Activated T-helper 1 cell treated with anti-CD3 and anti-CD28 coated beads, Interleukin-12 subunit alpha, Interleukin-12 subunit beta, Interleukin-2, Interleukin-4 antibody, amounts not matched to agents 30 ng/mL and 10 ng/mL and 1 ng/mL, durations not matched to agents 14 hours and 24 hours and 36 hours (primary cell): ENCODE measurements around the gene HDGFL2. TPM values are rescaled to one million over a fixed set of nuclear protein-coding genes. Genes with fewer than 3 reads are reported as not detected.

Source experiments
- DNase-seq: peaks from one replicate; pipeline ENCODE4 v3.0.0; 2021; ENCODE audit warnings: low spot score
- H3K27ac Mint-ChIP-seq: one replicate; pipeline ENCODE4 v1.8.0; 2021; ENCODE audit warnings: mild to moderate bottlenecking, mixed read lengths
- H3K27me3 Mint-ChIP-seq: one replicate; pipeline ENCODE4 v1.8.0; 2022; ENCODE audit warnings: mild to moderate bottlenecking, moderate library complexity, mixed read lengths; ENCODE audit not compliant: insufficient read depth
- H3K36me3 Mint-ChIP-seq: one replicate; pipeline ENCODE4 v1.8.0; 2021; ENCODE audit warnings: low read depth, mixed read lengths
- H3K4me1 Mint-ChIP-seq: one replicate; pipeline ENCODE4 v1.8.0; 2021; ENCODE audit warnings: low read depth, mixed read lengths
- H3K4me3 Mint-ChIP-seq: one replicate; pipeline ENCODE4 v1.8.0; 2021; ENCODE audit warnings: mild to moderate bottlenecking, moderate library complexity, mixed read lengths
- H3K9me3 Mint-ChIP-seq: one replicate; pipeline ENCODE4 v1.8.0; 2021; ENCODE audit warnings: mixed read lengths
- intact Hi-C: fragments of 100-400 bp; cut with micrococcal nuclease; formaldehyde crosslinking; loops from one replicate; pipeline ENCODE4 v1.15.1; 2024
- total RNA-seq: library from RNA; stranded (reverse); gene quantifications from 2 replicates; pipeline ENCODE4 v1.2.3, GENCODE V29; 2022

HDGFL2 gene
- total RNA-seq, 1 donor from 2014 or later: 66.4 TPM

- no peaks in the 10 kb centered on the region for H3K9me3 Mint-ChIP-seq
- H3K27ac Mint-ChIP-seq: no peak overlapping the region
- H3K4me3 Mint-ChIP-seq: no peak overlapping the region
- no peaks in the 10 kb centered on the region for H3K4me1 Mint-ChIP-seq
- no peaks in the 10 kb centered on the region for H3K27me3 Mint-ChIP-seq
- no peak for DNase-seq
- peaks cover 10% of the 10 kb centered on the region for H3K36me3 Mint-ChIP-seq
- intact Hi-C loops: no loop called here
Measured at GRCh38 chr19:4492337-4493103, 20.4 kb downstream of the HDGFL2 start.

DNA sequence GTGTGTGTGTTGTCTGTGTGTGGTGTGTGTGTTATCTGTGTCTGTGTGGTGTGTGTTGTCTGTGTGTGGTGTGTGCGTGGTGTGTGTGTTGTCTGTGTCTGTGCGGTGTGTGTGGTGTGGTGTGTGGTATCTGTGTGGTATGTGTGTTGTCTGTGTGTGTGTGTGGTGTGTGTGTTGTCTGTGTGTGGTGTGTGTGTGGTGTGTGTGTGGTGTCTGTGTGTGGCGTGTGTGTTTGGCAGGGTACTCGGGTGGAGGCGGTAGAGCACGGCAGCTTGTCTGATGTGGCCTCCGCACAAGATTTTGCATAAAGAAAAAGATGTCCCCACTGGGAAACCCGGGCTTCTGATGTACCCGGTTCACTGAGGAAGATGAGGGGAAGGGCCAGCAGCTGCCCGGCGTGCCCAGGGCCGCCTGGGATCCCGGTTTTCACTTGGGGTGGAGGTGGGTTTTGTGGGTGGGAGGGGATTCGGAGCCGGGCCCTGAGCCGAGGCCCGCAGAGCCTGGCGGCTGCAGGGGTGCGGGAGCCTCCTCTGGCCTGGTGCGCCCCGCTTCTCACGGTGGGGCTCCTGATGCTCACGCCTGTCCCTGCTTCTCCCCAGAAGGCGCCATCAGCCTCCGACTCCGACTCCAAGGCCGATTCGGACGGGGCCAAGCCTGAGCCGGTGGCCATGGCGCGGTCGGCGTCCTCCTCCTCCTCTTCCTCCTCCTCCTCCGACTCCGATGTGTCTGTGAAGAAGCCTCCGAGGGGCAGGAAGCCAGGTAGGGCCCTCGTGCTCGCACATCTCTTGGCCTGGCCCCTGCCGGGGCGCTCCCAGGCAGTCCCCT is 21.2 kb downstream of the HDGFL2 start:
- Mint-ChIP-seq H3K27ac (no peak overlapping the region), H3K4me3 (no peak overlapping the region), H3K4me1 (no peaks in the 10 kb centered on the region)

DNA sequence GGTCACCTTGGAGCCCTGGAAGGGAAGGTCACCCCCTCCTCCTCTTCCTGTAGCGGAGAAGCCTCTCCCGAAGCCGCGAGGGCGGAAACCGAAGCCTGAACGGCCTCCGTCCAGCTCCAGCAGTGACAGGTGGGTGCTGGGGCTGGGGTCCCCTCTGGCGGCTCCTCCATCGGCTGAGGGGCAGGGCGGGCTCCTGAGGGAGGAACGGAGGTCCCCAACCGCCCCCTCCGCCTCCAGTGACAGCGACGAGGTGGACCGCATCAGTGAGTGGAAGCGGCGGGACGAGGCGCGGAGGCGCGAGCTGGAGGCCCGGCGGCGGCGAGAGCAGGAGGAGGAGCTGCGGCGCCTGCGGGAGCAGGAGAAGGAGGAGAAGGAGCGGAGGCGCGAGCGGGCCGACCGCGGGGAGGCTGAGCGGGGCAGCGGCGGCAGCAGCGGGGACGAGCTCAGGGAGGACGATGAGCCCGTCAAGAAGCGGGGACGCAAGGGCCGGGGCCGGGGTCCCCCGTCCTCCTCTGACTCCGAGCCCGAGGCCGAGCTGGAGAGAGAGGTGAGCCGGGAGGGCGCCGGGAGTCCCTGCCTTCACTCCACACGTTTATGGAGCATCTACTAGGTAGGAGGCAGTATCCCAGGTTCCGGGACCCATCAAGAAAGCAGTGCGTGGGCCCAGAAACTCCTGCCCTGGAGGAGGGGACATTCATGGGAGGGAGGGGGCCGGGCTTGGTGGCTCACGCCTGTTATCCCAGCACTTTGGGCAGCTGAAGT is 22.0 kb downstream of the HDGFL2 start:
- Mint-ChIP-seq H3K27me3 (no peaks in the 10 kb centered on the region), H3K9me3 (no peaks in the 10 kb centered on the region), H3K27ac (no peak overlapping the region), H3K36me3 (peaks cover 7% of the 10 kb centered on the region), H3K4me1 (no peaks in the 10 kb centered on the region), H3K4me3 (no peak overlapping the region)
- DNase-seq: no peak
- intact Hi-C loops: no loop called here

More for the DNA sequence above, 21.2 kb downstream of the HDGFL2 start:
- DNase-seq: no peak
- Mint-ChIP-seq H3K36me3 (peaks cover 10% of the 10 kb centered on the region), H3K27me3 (no peaks in the 10 kb centered on the region), H3K9me3 (no peaks in the 10 kb centered on the region)
- intact Hi-C loops: no loop called here

GRCh38 chr19:4494691-4495064 is 22.6 kb downstream of the HDGFL2 start:
- no peak for DNase-seq
- Mint-ChIP-seq H3K27me3 (no peaks in the 10 kb centered on the region), H3K9me3 (no peaks in the 10 kb centered on the region), H3K36me3 (peaks cover 7% of the 10 kb centered on the region), H3K4me1 (no peaks in the 10 kb centered on the region), H3K27ac (no peak overlapping the region), H3K4me3 (no peak overlapping the region)
- intact Hi-C loops: no loop called here

DNA sequence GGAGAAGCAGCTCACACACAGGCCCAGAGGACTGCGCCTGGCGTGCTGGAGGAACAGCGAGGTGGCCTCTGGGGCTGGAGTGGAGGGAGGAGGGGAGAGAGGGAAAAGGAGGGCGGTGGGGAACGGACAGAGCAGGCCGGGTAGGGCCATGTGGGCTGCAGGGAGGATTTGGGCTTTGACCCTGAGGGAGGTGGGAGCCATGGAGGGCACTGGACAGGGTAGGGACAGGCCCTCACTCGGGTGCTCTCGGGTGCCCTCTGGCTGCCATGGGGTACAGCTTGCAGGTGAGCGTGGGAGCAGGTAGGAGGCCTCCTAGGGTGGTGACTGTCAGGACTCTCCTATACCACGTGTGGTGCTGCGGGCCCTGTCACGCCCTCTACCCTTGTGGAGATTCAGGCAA is 23.4 kb downstream of the HDGFL2 start:
- no peaks in the 10 kb centered on the region for H3K27me3 Mint-ChIP-seq
- DNase-seq: no peak
- no peaks in the 10 kb centered on the region for H3K9me3 Mint-ChIP-seq
- peaks cover 4% of the 10 kb centered on the region for H3K36me3 Mint-ChIP-seq
- intact Hi-C loops: no loop called here
- H3K4me1 Mint-ChIP-seq: no peaks in the 10 kb centered on the region
- H3K4me3 Mint-ChIP-seq: no peak overlapping the region
- no peak overlapping the region for H3K27ac Mint-ChIP-seq

GRCh38 chr19:4496304-4496703 is 24.2 kb downstream of the HDGFL2 start:
- H3K9me3 Mint-ChIP-seq: no peaks in the 10 kb centered on the region
- intact Hi-C loops: no loop called here
- H3K27ac Mint-ChIP-seq: no peak overlapping the region
- DNase-seq: no peak
- H3K36me3 Mint-ChIP-seq: peaks cover 2% of the 10 kb centered on the region
- H3K4me3 Mint-ChIP-seq: no peak overlapping the region
- no peaks in the 10 kb centered on the region for H3K27me3 Mint-ChIP-seq
- H3K4me1 Mint-ChIP-seq: no peaks in the 10 kb centered on the region

DNA sequence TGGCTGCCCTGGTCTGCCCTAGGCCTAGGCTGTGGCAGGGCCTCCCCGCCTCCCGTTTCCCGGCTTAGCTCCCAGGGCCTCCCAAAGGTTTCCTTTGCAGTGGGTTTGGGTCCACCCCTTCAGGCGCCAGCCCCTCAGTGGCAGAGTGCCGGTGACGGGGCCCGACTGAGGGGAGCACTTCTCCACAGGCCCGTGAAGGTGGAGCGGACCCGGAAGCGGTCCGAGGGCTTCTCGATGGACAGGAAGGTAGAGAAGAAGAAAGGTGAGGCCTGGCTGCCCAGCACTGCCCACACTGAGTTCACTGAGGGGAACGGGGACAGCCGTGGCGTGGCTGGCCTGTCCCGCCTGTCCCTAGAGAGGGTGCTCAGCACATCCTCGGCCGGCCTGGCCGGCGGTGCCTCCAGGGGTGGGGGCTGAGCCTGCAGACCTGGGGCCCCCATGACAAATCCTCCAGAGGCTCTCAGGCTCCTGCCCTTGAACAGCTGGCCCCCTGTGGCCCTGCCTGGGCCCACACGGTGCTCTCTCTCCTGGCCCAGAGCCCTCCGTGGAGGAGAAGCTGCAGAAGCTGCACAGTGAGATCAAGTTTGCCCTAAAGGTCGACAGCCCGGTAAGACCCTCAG is 25.8 kb downstream of the HDGFL2 start:
- Mint-ChIP-seq H3K9me3 (no peaks in the 10 kb centered on the region), H3K4me3 (no peak overlapping the region), H3K4me1 (no peaks in the 10 kb centered on the region), H3K27ac (no peak overlapping the region), H3K27me3 (no peaks in the 10 kb centered on the region), H3K36me3 (peaks cover 2% of the 10 kb centered on the region)
- intact Hi-C loops: no loop called here
- DNase-seq: no peak

GRCh38 chr19:4498694-4499093 is 26.6 kb downstream of the HDGFL2 start:
- Mint-ChIP-seq H3K27me3 (no peaks in the 10 kb centered on the region), H3K4me3 (no peak overlapping the region), H3K9me3 (no peaks in the 10 kb centered on the region), H3K4me1 (no peaks in the 10 kb centered on the region), H3K27ac (no peak overlapping the region), H3K36me3 (peaks cover 2% of the 10 kb centered on the region)
- DNase-seq: no peak
- intact Hi-C loops: no loop called here

DNA sequence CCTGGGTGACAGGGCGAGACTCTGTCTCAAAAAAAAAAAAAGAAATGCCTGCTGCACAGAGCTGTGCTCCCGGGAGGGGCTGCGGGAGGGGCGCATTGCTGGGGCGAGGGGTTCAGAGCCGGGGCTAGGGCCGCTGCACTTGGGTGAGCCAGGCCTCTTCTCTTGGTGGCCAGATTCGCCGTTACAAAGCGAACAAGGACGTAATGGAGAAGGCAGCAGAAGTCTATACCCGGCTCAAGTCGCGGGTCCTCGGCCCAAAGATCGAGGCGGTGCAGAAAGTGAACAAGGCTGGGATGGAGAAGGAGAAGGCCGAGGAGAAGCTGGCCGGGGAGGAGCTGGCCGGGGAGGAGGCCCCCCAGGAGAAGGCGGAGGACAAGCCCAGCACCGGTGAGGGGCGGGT is 27.2 kb downstream of the HDGFL2 start:
- H3K36me3 Mint-ChIP-seq: peaks cover 2% of the 10 kb centered on the region
- no peaks in the 10 kb centered on the region for H3K9me3 Mint-ChIP-seq
- no peaks in the 10 kb centered on the region for H3K4me1 Mint-ChIP-seq
- no peak overlapping the region for H3K4me3 Mint-ChIP-seq
- no peaks in the 10 kb centered on the region for H3K27me3 Mint-ChIP-seq
- no peak overlapping the region for H3K27ac Mint-ChIP-seq
- intact Hi-C loops: no loop called here
- DNase-seq: no peak

GRCh38 chr19:4499855-4500254 is 27.8 kb downstream of the HDGFL2 start:
- intact Hi-C loops: no loop called here
- Mint-ChIP-seq H3K27ac (no peak overlapping the region), H3K36me3 (no peaks in the 10 kb centered on the region), H3K27me3 (no peaks in the 10 kb centered on the region), H3K9me3 (no peaks in the 10 kb centered on the region), H3K4me3 (no peak overlapping the region), H3K4me1 (no peaks in the 10 kb centered on the region)
- DNase-seq: no peak

DNA sequence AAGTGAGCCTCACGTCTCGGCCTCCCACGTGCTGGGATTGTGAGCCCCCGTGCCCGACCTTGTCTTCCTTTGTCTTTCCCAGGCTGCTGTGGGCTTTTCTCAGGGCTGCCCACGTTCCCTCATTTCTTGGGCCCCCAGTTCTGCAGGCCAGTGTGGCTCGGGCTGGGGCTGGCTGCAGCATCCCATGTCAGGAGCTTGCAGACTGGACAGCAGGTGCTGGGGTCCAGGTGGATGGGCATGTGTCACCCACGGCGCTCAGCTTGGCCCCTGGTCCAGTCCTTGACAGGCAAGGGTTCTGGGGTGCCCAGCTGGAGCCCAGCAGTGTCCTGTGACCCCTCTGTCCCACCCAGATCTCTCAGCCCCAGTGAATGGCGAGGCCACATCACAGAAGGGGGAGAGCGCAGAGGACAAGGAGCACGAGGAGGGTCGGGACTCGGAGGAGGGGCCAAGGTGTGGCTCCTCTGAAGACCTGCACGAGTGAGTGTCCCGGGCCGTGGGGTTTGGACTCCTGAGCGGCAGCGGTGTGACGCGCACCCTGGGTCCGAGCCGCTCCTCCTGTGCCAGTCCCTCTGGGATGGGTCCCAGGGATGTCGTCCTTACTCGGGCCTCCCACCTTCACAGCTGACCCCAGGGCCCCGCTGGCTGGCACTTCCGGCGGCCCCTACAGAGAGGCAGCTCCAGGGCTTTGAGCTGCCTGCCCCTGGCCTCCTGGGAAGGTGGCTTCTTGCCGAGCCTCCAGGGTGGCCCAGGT is 28.9 kb downstream of the HDGFL2 start:
- Mint-ChIP-seq H3K36me3 (no peaks in the 10 kb centered on the region), H3K4me1 (peaks cover under 1% of the 10 kb centered on the region), H3K4me3 (no peak overlapping the region), H3K27me3 (no peaks in the 10 kb centered on the region), H3K9me3 (no peaks in the 10 kb centered on the region), H3K27ac (no peak overlapping the region)
- intact Hi-C loops: no loop called here
- no peak for DNase-seq

DNA sequence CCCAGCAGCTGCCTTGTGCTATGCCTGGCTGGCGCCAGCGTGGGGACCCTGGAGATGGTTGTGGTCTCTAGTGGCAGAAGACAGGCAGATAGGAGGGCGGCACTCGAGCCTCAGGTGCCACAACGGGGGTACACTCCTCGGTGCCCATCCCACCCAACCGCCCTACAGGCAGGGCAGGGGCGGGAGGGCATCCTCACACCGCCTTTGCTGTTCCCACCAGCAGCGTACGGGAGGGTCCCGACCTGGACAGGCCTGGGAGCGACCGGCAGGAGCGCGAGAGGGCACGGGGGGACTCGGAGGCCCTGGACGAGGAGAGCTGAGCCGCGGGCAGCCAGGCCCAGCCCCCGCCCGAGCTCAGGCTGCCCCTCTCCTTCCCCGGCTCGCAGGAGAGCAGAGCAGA is 29.6 kb downstream of the HDGFL2 start:
- Mint-ChIP-seq H3K9me3 (no peaks in the 10 kb centered on the region), H3K36me3 (peaks cover 3% of the 10 kb centered on the region)
- no peak for DNase-seq

More for the DNA sequence above, 29.6 kb downstream of the HDGFL2 start:
- Mint-ChIP-seq H3K27ac (no peak overlapping the region), H3K4me3 (no peak overlapping the region), H3K4me1 (peaks cover 7% of the 10 kb centered on the region), H3K27me3 (no peaks in the 10 kb centered on the region)
- intact Hi-C loops: no loop called here
